Effector memory CD4-positive, alpha-beta T cell (primary cell): Measurements from ENCODE around the gene TLDC2.

Experiments used
- DNase-seq, 3 donors: peaks; one replicate each; pipeline ENCODE4 v3.0.0-alpha.2; 2020
- H3K27ac ChIP-seq: 2 replicates; pipeline ENCODE4 v1.7.0; 2013; ENCODE audit warnings: mild to moderate bottlenecking, low read length, moderate library complexity; ENCODE audit not compliant: insufficient read depth, poor library complexity, severe bottlenecking
- H3K27me3 ChIP-seq: replicated peaks from 2 replicates; pipeline ENCODE4 v1.7.0; 2013; ENCODE audit warnings: mild to moderate bottlenecking, low read length; ENCODE audit not compliant: insufficient read depth, control insufficient read depth, poor library complexity, severe bottlenecking
- H3K36me3 ChIP-seq: 2 replicates; pipeline ENCODE4 v1.7.0; 2013; ENCODE audit warnings: mild to moderate bottlenecking, low read length, moderate library complexity; ENCODE audit not compliant: control insufficient read depth, insufficient read depth
- H3K4me1 ChIP-seq: 2 replicates; pipeline ENCODE4 v1.7.0; 2013; ENCODE audit warnings: low read length, mild to moderate bottlenecking; ENCODE audit not compliant: control insufficient read depth, insufficient read depth, poor library complexity, severe bottlenecking
- H3K4me3 ChIP-seq: 2 replicates; pipeline ENCODE4 v1.7.0; 2013; ENCODE audit warnings: low read length, low read depth, mild to moderate bottlenecking; ENCODE audit not compliant: insufficient read depth, poor library complexity, severe bottlenecking
- H3K9me3 ChIP-seq: 2 replicates; pipeline ENCODE4 v1.7.0; 2013; ENCODE audit warnings: mild to moderate bottlenecking, low read length, moderate library complexity; ENCODE audit not compliant: control insufficient read depth

TLDC2 gene

DNA sequence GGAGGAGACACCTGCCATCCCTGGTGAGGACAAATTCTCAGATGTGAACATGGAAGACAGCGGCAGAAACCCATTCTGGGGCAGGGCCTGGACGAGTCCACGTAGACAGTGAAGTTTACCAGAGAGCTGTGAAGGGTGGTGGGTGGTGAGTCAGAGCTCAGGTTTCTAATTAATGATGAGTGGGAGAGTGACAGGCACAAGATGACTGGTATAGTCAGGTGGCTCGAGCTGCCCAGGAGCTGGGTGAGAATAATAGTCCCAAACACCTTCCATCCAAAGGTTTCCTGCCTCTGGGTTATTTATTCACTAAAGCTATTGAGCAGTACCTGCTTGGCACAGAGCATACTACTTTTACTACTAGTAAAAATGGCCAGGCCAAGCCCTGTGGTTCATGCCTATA is 6.0 kb downstream of the TLDC2 start:
- Histone ChIP-seq H3K9me3 (no peaks in the 10 kb centered on the region), H3K27ac (no peak overlapping the region), H3K4me1 (no peaks in the 10 kb centered on the region), H3K36me3 (no peaks in the 10 kb centered on the region), H3K4me3 (no peak overlapping the region), H3K27me3 (no peaks in the 10 kb centered on the region)
- DNase-seq: no peak

DNA sequence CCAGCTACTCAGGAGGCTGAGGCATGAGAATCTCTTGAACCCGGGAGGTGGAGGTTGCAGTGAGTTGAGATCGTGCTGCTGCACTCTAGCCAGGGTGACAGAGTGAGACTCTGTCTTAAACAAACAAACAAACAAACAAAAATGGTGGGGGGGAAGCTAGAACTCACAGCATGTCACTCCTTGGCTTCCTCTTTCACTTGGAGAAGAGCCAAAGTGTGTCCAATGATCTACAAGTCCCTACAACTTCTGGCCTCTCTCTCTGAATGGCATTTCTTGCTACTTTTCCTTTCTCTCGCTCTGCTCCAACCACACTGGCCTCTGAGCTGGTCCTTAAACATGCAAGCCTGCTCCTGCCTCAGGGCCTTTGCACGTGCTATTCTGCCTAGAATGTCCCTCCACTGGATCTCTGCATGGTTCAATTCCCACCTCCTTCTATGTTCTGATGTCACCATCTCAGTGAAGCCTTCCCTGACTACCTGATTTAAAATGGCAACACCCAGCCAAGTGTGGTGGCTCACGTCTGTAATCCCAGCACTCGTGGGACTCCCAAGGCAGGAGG is 8.1 kb downstream of the TLDC2 start:
- Histone ChIP-seq H3K27ac (no peak overlapping the region), H3K4me1 (no peaks in the 10 kb centered on the region), H3K9me3 (no peaks in the 10 kb centered on the region), H3K36me3 (no peaks in the 10 kb centered on the region), H3K4me3 (no peak overlapping the region), H3K27me3 (no peaks in the 10 kb centered on the region)
- DNase-seq: no peak

DNA sequence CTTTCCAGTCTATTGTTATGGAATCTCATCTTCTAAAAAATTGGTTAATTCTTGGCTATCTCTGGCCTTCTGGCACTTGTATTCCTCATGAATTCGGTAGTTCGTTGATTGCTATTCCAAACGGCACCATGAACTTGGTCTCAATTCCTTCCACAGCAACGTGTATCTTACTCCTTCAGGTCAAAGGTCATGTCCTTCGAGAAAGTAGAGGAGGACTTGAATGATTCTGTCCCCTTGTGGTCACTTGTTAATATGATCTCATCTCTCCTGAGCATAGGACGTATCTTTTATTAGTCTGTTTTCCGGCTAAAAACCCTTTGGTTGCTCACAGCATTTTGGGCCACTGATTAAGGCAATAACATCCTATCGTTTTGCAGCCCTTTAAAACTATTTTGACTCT is 9.4 kb downstream of the TLDC2 start:
- Histone ChIP-seq H3K36me3 (peaks cover 3% of the 10 kb centered on the region), H3K27me3 (no peaks in the 10 kb centered on the region), H3K27ac (no peak overlapping the region), H3K4me3 (no peak overlapping the region), H3K9me3 (no peaks in the 10 kb centered on the region), H3K4me1 (no peaks in the 10 kb centered on the region)
- no peak for DNase-seq

DNA sequence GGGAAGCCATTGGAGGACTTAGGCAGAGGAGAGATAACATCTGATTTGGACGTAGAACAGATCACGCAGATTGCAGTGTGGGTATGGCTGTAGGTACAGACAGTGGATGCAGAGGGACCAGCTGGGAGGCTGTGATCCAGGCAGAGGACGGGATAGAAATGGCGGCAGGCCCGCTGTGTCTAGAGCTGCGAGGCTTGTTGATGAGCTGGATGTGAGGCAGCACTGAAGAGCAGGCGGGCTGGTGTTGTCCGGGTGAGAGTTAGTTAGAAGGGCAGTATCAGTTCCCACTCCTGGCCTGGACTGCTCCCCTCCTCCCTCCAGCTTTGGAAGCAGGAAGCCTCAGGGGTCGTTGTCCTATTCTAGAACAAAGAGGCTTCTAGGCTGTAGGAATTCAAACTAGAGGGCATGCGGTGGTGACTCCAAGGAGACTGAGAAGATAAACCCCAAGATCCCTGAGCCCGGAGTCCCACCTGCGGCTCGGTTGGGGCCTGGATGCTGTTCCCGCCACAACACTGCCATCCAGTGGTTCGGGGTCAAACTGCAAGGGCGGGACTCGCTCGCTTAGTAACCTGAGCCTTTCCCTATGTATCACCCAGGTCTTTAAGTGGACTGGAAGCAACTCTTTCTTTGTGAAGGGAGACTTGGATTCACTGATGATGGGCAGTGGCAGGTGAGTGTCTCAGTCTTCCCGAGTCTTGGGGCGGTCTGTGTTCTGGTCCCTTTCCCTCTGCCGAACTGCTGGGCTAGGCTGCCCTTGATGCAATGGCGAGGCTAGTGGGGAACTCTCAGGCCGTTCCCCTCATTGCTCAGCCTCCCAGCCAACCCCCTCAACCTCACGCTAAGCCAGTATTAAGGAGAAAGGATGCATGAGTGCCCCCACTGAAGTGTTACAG is 11.2 kb downstream of the TLDC2 start:
- H3K36me3 ChIP-seq: peaks cover 19% of the 10 kb centered on the region
- no peak overlapping the region for H3K4me3 ChIP-seq
- no peak overlapping the region for H3K27ac ChIP-seq
- H3K27me3 ChIP-seq: no peaks in the 10 kb centered on the region
- no peaks in the 10 kb centered on the region for H3K4me1 ChIP-seq
- H3K9me3 ChIP-seq: no peaks in the 10 kb centered on the region
- DNase-seq: peak; percentile 27 to 57 (median 53)

DNA sequence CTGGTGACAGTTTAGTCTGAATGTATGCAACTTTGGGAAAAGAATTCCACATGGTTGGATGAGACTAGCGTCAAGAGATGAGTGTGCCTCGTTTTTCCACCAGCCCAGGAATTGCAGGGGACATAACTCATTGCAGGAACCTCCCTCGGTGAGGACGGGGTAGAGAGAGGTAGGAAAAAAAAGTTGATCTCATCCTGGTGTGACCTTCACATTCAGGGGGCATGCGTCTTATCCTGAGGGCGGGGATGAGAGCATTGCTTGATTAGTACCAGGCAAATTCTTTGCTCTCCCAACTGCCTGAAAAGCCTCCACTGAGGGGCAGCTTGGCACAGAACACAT is 11.8 kb downstream of the TLDC2 start:
- H3K27ac ChIP-seq: no peak overlapping the region
- no peak for DNase-seq

DNA sequence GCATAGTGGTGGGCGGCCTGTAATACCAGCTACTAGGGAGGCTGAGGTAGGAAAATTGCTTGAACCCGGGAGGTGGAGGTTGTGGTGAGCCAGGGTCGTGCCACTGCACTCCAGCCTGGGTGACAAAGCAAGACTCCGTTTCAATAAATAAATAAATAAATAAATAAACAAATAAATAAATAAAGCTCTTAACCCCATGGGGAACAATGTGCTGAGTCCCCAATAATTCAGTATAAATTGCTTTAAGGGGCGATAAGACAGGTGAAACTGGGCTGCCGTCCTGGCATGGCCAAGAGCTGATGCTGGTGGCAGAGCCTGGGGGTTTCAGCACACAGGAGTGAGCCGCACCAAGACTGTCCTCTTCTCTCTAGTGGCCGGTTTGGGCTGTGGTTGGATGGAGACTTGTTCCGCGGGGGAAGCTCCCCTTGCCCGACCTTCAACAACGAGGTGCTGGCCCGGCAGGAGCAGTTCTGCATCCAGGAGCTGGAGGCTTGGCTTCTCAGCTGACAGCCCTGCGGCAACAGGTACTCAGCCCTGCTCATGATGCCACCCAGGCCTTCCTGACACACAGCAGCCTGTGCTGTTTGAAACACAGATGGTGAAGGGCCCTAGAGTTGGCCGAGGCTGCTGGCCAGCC is 13.1 kb downstream of the TLDC2 start:
- Histone ChIP-seq H3K4me3 (no peak overlapping the region), H3K27ac (no peak overlapping the region), H3K4me1 (no peaks in the 10 kb centered on the region), H3K27me3 (no peaks in the 10 kb centered on the region), H3K36me3 (peaks cover 38% of the 10 kb centered on the region), H3K9me3 (no peaks in the 10 kb centered on the region)
- no peak for DNase-seq

More for the DNA sequence above, 11.8 kb downstream of the TLDC2 start:
- peaks cover 25% of the 10 kb centered on the region for H3K36me3 ChIP-seq
- H3K9me3 ChIP-seq: no peaks in the 10 kb centered on the region
- H3K4me1 ChIP-seq: no peaks in the 10 kb centered on the region
- no peak overlapping the region for H3K4me3 ChIP-seq
- no peaks in the 10 kb centered on the region for H3K27me3 ChIP-seq

DNA sequence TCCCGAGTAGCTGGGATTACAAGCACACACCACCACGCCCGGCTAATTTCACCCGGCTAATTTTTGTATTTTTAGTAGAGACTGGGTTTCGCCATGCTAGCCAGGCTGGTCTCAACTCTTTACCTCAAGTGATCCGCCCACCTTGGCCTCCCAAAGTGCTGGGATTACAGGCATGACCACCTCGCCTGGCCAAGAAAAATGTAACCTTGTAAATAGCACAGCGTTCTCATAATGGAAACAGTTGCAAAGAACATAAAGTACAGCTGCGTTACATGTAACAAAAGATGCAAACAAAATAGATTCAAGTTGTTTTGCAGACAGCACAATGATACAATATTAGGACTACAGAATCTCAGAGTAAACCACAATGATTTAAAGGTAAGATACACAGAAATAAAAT is 14.6 kb downstream of the TLDC2 start:
- no peaks in the 10 kb centered on the region for H3K4me1 ChIP-seq
- DNase-seq: no peak
- H3K4me3 ChIP-seq: no peak overlapping the region
- peaks cover 53% of the 10 kb centered on the region for H3K36me3 ChIP-seq
- H3K9me3 ChIP-seq: no peaks in the 10 kb centered on the region
- H3K27ac ChIP-seq: no peak overlapping the region
- H3K27me3 ChIP-seq: no peaks in the 10 kb centered on the region

DNA sequence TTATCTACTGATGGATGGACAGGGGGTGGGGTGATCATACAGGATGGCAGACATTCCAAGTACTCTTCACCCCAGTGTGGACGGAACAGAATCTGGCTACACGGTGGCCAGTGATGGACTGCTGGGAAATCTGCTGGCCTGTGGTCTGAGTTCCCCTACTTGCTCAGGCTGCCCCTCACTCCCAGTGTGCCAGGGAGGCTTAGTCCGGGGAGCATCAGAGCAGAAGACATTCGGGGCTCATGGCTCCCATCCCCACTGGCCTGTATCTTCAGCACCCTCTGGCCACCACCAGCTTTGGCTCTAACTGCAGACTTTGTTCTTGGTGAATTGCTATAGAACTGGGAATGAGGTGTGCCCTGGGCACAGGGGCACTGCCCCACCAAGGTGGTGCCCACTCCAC is 15.3 kb downstream of the TLDC2 start:
- Histone ChIP-seq H3K4me3 (no peak overlapping the region), H3K27me3 (no peaks in the 10 kb centered on the region), H3K9me3 (no peaks in the 10 kb centered on the region), H3K4me1 (no peaks in the 10 kb centered on the region), H3K36me3 (peaks cover 60% of the 10 kb centered on the region), H3K27ac (no peak overlapping the region)
- no peak for DNase-seq

DNA sequence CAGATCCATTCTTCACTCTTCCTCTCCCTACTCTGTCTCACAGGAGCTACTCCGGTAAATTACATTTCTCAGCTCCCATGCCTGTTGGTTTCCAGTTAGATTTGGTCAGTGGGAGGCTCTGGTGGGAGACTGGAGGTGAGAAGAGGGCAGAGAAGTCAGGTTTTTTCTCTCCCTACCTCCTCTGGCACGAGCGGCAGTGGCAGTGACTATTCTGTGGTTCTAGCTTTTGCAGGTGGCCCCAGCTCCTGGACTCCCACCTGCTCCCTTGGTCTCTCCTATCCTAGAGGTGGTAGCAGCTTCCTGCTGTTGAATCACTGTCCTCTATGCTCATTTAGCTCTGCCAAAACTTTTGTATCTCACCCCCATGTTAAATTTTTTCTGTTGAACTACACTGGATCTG is 17.9 kb downstream of the TLDC2 start:
- Histone ChIP-seq H3K4me3 (no peak overlapping the region), H3K36me3 (peaks cover 82% of the 10 kb centered on the region), H3K9me3 (no peaks in the 10 kb centered on the region), H3K27me3 (no peaks in the 10 kb centered on the region), H3K4me1 (no peaks in the 10 kb centered on the region), H3K27ac (no peak overlapping the region)
- DNase-seq: no peak

DNA sequence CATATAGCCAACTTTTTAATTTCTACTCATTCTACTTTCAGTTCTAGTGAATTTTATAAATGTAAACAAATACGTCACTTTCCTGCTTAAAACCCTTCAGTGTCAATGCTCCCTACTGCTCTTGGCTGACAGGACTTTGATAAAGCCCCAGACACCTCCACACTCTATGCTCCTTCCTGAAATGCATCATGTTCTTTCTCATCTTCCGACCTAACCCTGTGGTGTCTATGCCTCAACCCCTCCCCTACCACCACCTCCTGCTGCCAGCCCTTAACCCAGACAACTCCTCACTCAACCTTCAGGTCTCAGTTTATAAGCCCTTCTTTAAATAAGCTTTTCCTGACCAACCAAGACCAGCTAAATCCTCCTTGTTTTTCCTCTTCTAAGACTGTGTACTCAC is 19.1 kb downstream of the TLDC2 start:
- Histone ChIP-seq H3K4me3 (no peak overlapping the region), H3K4me1 (no peaks in the 10 kb centered on the region), H3K9me3 (no peaks in the 10 kb centered on the region), H3K27ac (no peak overlapping the region), H3K27me3 (no peaks in the 10 kb centered on the region), H3K36me3 (peaks cover 91% of the 10 kb centered on the region)
- no peak for DNase-seq
